ENCODE data around the gene NLRP1.

NLRP1 gene

GRCh38 chr17:5535436-5535835 lies 48.9 kb downstream of the NLRP1 start:
- no CpG with 5 or more reads among the region's 2 CpGs for WGBS, 2 donors (ENCODE audit: extremely low coverage in 2 of 2, insufficient read length in 2 of 2, insufficient replicate concordance in 1 of 2)
- H3K79me1 ChIP-seq (ENCODE audit: low read depth, low read length), result no peaks in the 10 kb centered on the region

GRCh38 chr17:5533486-5534315 lies 50.6 kb downstream of the NLRP1 start:
- Histone ChIP-seq H3K27ac (replicated peaks; ENCODE audit: low read length) (no peak overlapping the region), H3K18ac (ENCODE audit: low read length) (no peak overlapping the region), H4K91ac (ENCODE audit: low read depth, low read length, poor library complexity) (no peak overlapping the region), H2BK5ac (ENCODE audit: low read length) (no peak overlapping the region), H3K4me1 (ENCODE audit: control insufficient read depth in 2 of 2, insufficient read depth in 1 of 2, low read depth in 1 of 2, low read length in 2 of 2) (no peaks in the 10 kb centered on the region), H2BK120ac (ENCODE audit: low read depth, low read length) (no peak overlapping the region), H3K79me1 (ENCODE audit: low read depth, low read length) (no peaks in the 10 kb centered on the region), H2BK12ac (ENCODE audit: low read length) (no peak overlapping the region), H2AK5ac (ENCODE audit: low read depth, low read length) (no peak overlapping the region), H3K36me3 (replicated peaks in 1 of 2; ENCODE audit: control insufficient read depth in 2 of 2, insufficient read depth in 2 of 2, low read length in 2 of 2) (no peaks in the 10 kb centered on the region), H2AFZ (ENCODE audit: low read length) (peak overlapping the region; percentile 50), H4K8ac (ENCODE audit: low read depth, low read length) (no peak overlapping the region), H3K4me3 (ENCODE audit: low read length in 2 of 2) (no peak overlapping the region), H3K9ac (ENCODE audit: low read depth, low read length, poor library complexity) (no peak overlapping the region), H3K27me3 (ENCODE audit: control insufficient read depth in 3 of 3, insufficient read depth in 3 of 3, low read depth in 1 of 3, low read length in 3 of 3) (no peaks in the 10 kb centered on the region), H2BK15ac (ENCODE audit: low read length) (no peak overlapping the region), H3K14ac (ENCODE audit: low read length) (no peak overlapping the region), H3K4ac (ENCODE audit: low read length) (no peak overlapping the region), H3K23ac (ENCODE audit: low read depth, low read length, poor library complexity) (no peak overlapping the region), H3K9me3 (replicated peaks in 1 of 2; ENCODE audit: control insufficient read depth in 2 of 2, insufficient read depth in 1 of 2, low read depth in 1 of 2, low read length in 2 of 2) (no peaks in the 10 kb centered on the region), H3K4me2 (ENCODE audit: insufficient read depth, low read length, poor library complexity, severe bottlenecking) (no peak overlapping the region)
- DNase-seq (ENCODE audit: low spot score), result no peak
- WGBS, 2 donors (ENCODE audit: extremely low coverage in 2 of 2, insufficient read length in 2 of 2, insufficient replicate concordance in 1 of 2), result no CpG with 5 or more reads among the region's 18 CpGs

More at GRCh38 chr17:5535436-5535835, 48.9 kb downstream of the NLRP1 start:
- Histone ChIP-seq H3K4ac (ENCODE audit: low read length) (no peak overlapping the region), H3K4me2 (ENCODE audit: insufficient read depth, low read length, poor library complexity, severe bottlenecking) (no peak overlapping the region), H2BK15ac (ENCODE audit: low read length) (no peak overlapping the region), H3K27ac (replicated peaks; ENCODE audit: low read length) (no peak overlapping the region), H3K23ac (ENCODE audit: low read depth, low read length, poor library complexity) (no peak overlapping the region), H4K8ac (ENCODE audit: low read depth, low read length) (no peak overlapping the region), H2AFZ (ENCODE audit: low read length) (no peak overlapping the region), H2BK5ac (ENCODE audit: low read length) (no peak overlapping the region), H2AK5ac (ENCODE audit: low read depth, low read length) (no peak overlapping the region), H3K27me3 (ENCODE audit: control insufficient read depth in 3 of 3, insufficient read depth in 3 of 3, low read depth in 1 of 3, low read length in 3 of 3) (no peaks in the 10 kb centered on the region), H3K4me1 (ENCODE audit: control insufficient read depth in 2 of 2, insufficient read depth in 1 of 2, low read depth in 1 of 2, low read length in 2 of 2) (no peaks in the 10 kb centered on the region), H3K9ac (ENCODE audit: low read depth, low read length, poor library complexity) (peak overlapping the region; percentile 40), H3K18ac (ENCODE audit: low read length) (no peak overlapping the region), H2BK12ac (ENCODE audit: low read length) (no peak overlapping the region), H2BK120ac (ENCODE audit: low read depth, low read length) (peak overlapping the region; percentile 77), H4K91ac (ENCODE audit: low read depth, low read length, poor library complexity) (no peak overlapping the region), H3K4me3 (ENCODE audit: low read length in 2 of 2) (no peak overlapping the region), H3K9me3 (replicated peaks in 1 of 2; ENCODE audit: control insufficient read depth in 2 of 2, insufficient read depth in 1 of 2, low read depth in 1 of 2, low read length in 2 of 2) (no peaks in the 10 kb centered on the region), H3K36me3 (replicated peaks in 1 of 2; ENCODE audit: control insufficient read depth in 2 of 2, insufficient read depth in 2 of 2, low read length in 2 of 2) (no peaks in the 10 kb centered on the region), H3K14ac (ENCODE audit: low read length) (no peak overlapping the region)
- no peak for DNase-seq (ENCODE audit: low spot score)

GRCh38 chr17:5532581-5532980 lies 51.7 kb downstream of the NLRP1 start:
- Histone ChIP-seq H2BK120ac (ENCODE audit: low read depth, low read length) (peak overlapping the region; percentile 89), H3K9me3 (replicated peaks in 1 of 2; ENCODE audit: control insufficient read depth in 2 of 2, insufficient read depth in 1 of 2, low read depth in 1 of 2, low read length in 2 of 2) (no peaks in the 10 kb centered on the region), H3K4me3 (ENCODE audit: low read length in 2 of 2) (no peak overlapping the region), H3K27me3 (ENCODE audit: control insufficient read depth in 3 of 3, insufficient read depth in 3 of 3, low read depth in 1 of 3, low read length in 3 of 3) (no peaks in the 10 kb centered on the region), H3K36me3 (replicated peaks in 1 of 2; ENCODE audit: control insufficient read depth in 2 of 2, insufficient read depth in 2 of 2, low read length in 2 of 2) (no peaks in the 10 kb centered on the region), H3K79me1 (ENCODE audit: low read depth, low read length) (no peaks in the 10 kb centered on the region), H3K4me1 (ENCODE audit: control insufficient read depth in 2 of 2, insufficient read depth in 1 of 2, low read depth in 1 of 2, low read length in 2 of 2) (peaks cover 1 to 5% of the 10 kb centered on the region in 2 donors), H2AK5ac (ENCODE audit: low read depth, low read length) (peak overlapping the region; percentile 85), H2BK12ac (ENCODE audit: low read length) (no peak overlapping the region), H3K18ac (ENCODE audit: low read length) (peak overlapping the region; percentile 81), H3K27ac (replicated peaks; ENCODE audit: low read length) (no peak overlapping the region), H3K23ac (ENCODE audit: low read depth, low read length, poor library complexity) (no peak overlapping the region), H3K9ac (ENCODE audit: low read depth, low read length, poor library complexity) (peak overlapping the region; percentile 39), H2BK5ac (ENCODE audit: low read length) (peak overlapping the region; percentile 93), H4K91ac (ENCODE audit: low read depth, low read length, poor library complexity) (no peak overlapping the region), H3K4ac (ENCODE audit: low read length) (peak overlapping the region; percentile 59), H2AFZ (ENCODE audit: low read length) (peak overlapping the region; percentile 10), H3K4me2 (ENCODE audit: insufficient read depth, low read length, poor library complexity, severe bottlenecking) (no peak overlapping the region), H4K8ac (ENCODE audit: low read depth, low read length) (no peak overlapping the region), H3K14ac (ENCODE audit: low read length) (peak overlapping the region; percentile 86), H2BK15ac (ENCODE audit: low read length) (peak overlapping the region; percentile 93)
- WGBS, 2 donors (ENCODE audit: extremely low coverage in 2 of 2, insufficient read length in 2 of 2, insufficient replicate concordance in 1 of 2), result no CpG with 5 or more reads among the region's 8 CpGs
- DNase-seq (ENCODE audit: low spot score), result no peak

- DNase-seq (ENCODE audit: low spot score), result no peak
- Histone ChIP-seq H3K9ac (ENCODE audit: low read depth, low read length, poor library complexity) (no peak overlapping the region), H2BK12ac (ENCODE audit: low read length) (no peak overlapping the region), H3K36me3 (replicated peaks in 1 of 2; ENCODE audit: control insufficient read depth in 2 of 2, insufficient read depth in 2 of 2, low read length in 2 of 2) (no peaks in the 10 kb centered on the region), H3K4me2 (ENCODE audit: insufficient read depth, low read length, poor library complexity, severe bottlenecking) (no peak overlapping the region), H3K4me1 (ENCODE audit: control insufficient read depth in 2 of 2, insufficient read depth in 1 of 2, low read depth in 1 of 2, low read length in 2 of 2) (peaks cover 11 to 19% of the 10 kb centered on the region in 2 donors), H3K14ac (ENCODE audit: low read length) (no peak overlapping the region), H3K23ac (ENCODE audit: low read depth, low read length, poor library complexity) (no peak overlapping the region), H3K18ac (ENCODE audit: low read length) (no peak overlapping the region), H3K27ac (replicated peaks; ENCODE audit: low read length) (no peak overlapping the region), H3K9me3 (replicated peaks in 1 of 2; ENCODE audit: control insufficient read depth in 2 of 2, insufficient read depth in 1 of 2, low read depth in 1 of 2, low read length in 2 of 2) (no peaks in the 10 kb centered on the region), H4K91ac (ENCODE audit: low read depth, low read length, poor library complexity) (no peak overlapping the region), H2BK120ac (ENCODE audit: low read depth, low read length) (no peak overlapping the region), H4K8ac (ENCODE audit: low read depth, low read length) (no peak overlapping the region), H2AFZ (ENCODE audit: low read length) (no peak overlapping the region), H3K4ac (ENCODE audit: low read length) (no peak overlapping the region), H3K4me3 (ENCODE audit: low read length in 2 of 2) (no peak overlapping the region), H3K27me3 (ENCODE audit: control insufficient read depth in 3 of 3, insufficient read depth in 3 of 3, low read depth in 1 of 3, low read length in 3 of 3) (no peaks in the 10 kb centered on the region), H3K79me1 (ENCODE audit: low read depth, low read length) (no peaks in the 10 kb centered on the region), H2AK5ac (ENCODE audit: low read depth, low read length) (no peak overlapping the region), H2BK5ac (ENCODE audit: low read length) (no peak overlapping the region), H2BK15ac (ENCODE audit: low read length) (no peak overlapping the region)
- WGBS, 2 donors (ENCODE audit: extremely low coverage in 2 of 2, insufficient read length in 2 of 2, insufficient replicate concordance in 1 of 2), result no CpG with 5 or more reads among the region's 4 CpGs
These were observed 53.3 kb downstream of the NLRP1 start for GRCh38 chr17:5531085-5531418.

Measured in neuronal stem cell (in vitro differentiated cells).